AG04449 (cell line): ENCODE measurements around the gene BBS9.

Experiments used
- CTCF ChIA-PET: fragments of 350-600 bp; formaldehyde crosslinking; extraction: SDS; loops from one replicate; lab custom pipeline; 2021; ENCODE audit warnings: antibody characterized with exemption; lab: Yijun Ruan, JAX
- POLR2A ChIA-PET: fragments of 400-600, 350-600 bp; formaldehyde crosslinking; extraction: SDS; loops from one replicate; lab custom pipeline; 2020; ENCODE audit warnings: antibody characterized with exemption, inconsistent platforms; lab: Yijun Ruan, JAX
- DNase-seq: peaks from one replicate; pipeline ENCODE4 v3.0.0-alpha.2; 2010; ENCODE audit warnings: low read depth, low spot score
- H3K4me3 ChIP-seq: 2 replicates; pipeline ENCODE4 v1.5.1; 2011; ENCODE audit warnings: low read depth, mild to moderate bottlenecking, control low read depth, low read length
- TF ChIP-seq, protein P1 (sequence below): IDR thresholded peaks from one replicate; pipeline ENCODE4 v1.5.1; 2011; ENCODE audit warnings: mild to moderate bottlenecking, moderate library complexity, low read length, control low read depth, inconsistent platforms; ENCODE audit not compliant: insufficient read depth; ENCODE audit errors: missing control alignments

Gene BBS9

DNA sequence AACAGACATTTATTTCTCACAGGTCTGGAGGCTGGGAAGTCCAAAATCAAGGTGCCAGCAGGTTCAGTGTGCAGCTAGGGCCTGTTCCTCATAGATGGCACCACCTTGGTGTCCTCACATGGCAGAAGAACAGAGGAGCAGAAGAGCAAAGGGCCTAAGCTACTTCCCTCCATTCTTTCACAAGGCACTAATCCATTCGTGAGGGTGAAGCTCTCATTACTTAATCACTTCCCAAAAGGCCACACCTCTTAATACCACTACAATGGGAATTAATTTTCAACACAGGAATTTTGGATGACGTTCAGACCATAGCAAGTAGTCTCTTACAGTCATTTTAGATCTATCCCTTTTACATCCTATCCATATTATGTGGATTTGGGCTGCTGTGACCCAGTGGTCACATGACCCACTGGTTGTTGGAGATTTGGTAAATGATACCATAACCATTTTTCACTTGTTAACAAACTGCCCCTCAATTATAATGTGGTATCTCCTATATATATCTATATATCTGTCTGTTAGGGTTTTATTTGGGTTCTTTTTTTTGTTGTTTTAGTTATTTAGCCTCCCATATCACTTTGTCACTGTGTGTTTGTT lies 63.4 kb downstream of the BBS9 start:
- ChIA-PET POLR2A (no interaction called here), CTCF (interaction anchor here (1.0 kb wide), 1 partner anchor 9 kb away, joined by 4 read pairs; no protein-coding TSS in a partner anchor)
- TF ChIP-seq, protein P1, sequence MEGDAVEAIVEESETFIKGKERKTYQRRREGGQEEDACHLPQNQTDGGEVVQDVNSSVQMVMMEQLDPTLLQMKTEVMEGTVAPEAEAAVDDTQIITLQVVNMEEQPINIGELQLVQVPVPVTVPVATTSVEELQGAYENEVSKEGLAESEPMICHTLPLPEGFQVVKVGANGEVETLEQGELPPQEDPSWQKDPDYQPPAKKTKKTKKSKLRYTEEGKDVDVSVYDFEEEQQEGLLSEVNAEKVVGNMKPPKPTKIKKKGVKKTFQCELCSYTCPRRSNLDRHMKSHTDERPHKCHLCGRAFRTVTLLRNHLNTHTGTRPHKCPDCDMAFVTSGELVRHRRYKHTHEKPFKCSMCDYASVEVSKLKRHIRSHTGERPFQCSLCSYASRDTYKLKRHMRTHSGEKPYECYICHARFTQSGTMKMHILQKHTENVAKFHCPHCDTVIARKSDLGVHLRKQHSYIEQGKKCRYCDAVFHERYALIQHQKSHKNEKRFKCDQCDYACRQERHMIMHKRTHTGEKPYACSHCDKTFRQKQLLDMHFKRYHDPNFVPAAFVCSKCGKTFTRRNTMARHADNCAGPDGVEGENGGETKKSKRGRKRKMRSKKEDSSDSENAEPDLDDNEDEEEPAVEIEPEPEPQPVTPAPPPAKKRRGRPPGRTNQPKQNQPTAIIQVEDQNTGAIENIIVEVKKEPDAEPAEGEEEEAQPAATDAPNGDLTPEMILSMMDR = no peak
- no peak overlapping the region for H3K4me3 ChIP-seq
- no peak for DNase-seq

DNA sequence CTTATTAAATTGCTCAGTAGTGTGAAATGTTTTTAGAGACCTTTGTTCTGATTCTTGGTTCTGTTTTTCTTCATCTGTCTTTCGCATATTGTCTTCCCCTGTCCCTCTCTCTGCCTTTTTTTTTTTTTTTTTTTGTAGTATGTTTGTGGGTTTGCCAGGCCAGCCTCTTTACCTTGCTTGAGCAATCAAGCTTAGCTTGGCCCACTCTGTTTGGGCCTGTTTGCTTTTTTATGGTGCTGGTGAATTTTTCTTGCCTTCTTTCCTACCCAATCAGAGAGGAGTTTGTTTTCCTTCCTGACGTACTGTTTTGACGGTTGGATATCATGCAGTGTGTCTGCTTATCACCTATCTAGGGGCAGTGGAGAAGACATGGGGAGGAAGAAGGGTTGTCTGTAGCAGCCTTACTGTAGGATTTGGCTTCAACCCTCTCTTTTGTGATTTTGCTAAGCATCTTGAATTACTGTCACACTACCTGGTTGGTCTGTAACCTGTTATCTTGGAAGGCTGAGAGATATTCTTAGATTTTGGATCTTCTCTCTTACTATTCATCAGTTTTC lies 64.0 kb downstream of the BBS9 start:
- no peak overlapping the region for H3K4me3 ChIP-seq
- TF ChIP-seq, protein P1 = no peak
- POLR2A ChIA-PET = no interaction called here
- CTCF ChIA-PET = no interaction called here
- no peak for DNase-seq

DNA sequence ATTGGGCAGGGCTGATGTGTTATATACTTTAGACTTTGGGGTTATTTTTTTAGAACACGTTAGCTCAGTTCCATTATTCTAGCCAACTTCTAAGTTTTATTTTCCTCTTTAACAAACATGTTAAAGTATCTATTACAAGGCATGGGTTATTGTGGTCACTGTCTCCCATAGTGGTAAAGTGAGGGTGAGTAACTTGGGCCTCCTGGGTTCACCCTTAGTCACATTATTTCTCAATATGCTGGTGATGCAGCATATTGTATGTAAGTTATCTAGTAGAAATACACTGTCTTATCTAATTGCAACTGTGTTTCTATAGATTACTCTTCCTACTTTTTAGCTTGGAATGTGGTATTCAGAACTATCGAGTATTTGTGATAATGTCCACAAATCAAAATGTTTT lies 65.9 kb downstream of the BBS9 start:
- ChIA-PET POLR2A (no interaction called here), CTCF (interaction anchor here (1.5 to 1.9 kb wide), 3 partner anchors 9 to 23 kb away, joined by 4 to 16 read pairs (median 8); no protein-coding TSS in a partner anchor)
- peak; percentile 46 for DNase-seq
- H3K4me3 ChIP-seq = no peak overlapping the region
- TF ChIP-seq, protein P1 = no peak

DNA sequence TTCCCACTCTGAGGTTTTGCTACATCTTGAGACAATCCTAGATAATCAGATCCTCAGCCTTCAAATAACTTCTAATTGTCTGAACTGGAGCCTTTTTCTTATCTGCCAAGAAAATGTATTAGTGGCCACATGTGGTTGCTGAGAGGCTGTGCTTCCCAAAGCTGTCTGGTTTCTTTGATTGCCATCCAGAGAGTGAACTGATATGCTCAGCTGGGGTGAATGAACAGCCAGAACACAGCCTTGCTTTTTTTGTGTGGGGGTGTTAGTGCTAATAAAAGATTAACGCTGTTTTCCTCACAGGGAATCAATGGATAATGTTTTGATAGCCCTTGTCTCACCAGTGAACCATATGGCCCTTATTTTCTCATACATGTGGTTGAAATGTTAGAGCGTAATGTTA lies 66.9 kb downstream of the BBS9 start:
- ChIA-PET POLR2A (no interaction called here), CTCF (interaction anchor here (1.9 to 2.9 kb wide), 3 partner anchors 10 to 47 kb away, joined by 8 to 15 read pairs (median 9); no protein-coding TSS in a partner anchor)
- TF ChIP-seq, protein P1 = no peak
- no peak overlapping the region for H3K4me3 ChIP-seq
- no peak for DNase-seq

DNA sequence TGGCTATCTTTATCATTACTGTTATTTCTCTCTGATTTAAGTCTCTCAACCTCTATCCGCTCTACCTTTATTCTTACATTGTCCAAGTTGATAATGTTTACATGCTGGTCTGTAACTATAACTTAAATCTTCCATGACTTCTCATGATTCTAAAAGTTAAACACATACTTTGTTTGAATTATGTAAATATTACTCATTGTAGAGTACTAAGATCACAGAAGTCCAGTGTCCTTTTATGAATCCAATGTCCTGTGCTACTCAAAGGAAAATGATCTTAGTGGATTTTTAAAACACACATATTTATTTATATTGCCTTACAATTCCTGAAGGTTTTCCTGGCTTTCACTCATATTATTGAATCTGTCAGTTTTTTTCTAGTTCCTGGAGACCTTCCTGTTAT lies 70.9 kb downstream of the BBS9 start:
- no peak for DNase-seq
- TF ChIP-seq, protein P1 = no peak
- CTCF ChIA-PET = no interaction called here
- H3K4me3 ChIP-seq = no peak overlapping the region
- POLR2A ChIA-PET = no interaction called here

DNA sequence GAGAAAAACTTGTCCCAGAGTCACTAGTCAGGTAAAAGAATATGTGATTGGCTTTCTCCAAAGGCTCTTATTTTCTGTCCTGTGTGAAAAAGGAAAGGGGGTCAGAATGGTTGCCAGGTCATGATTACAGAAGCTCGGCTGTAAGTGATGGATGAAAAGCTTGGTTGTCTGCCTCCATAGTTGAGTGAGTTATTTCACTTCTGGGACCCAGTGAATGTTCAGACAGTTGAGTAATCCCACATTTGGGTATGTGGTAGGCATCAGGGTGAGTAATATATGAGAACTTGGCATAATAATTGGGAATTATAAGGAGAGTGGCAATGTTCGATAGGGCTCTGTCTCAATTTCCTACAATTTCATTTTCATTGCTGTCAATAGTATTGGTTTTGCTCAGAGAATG lies 72.5 kb downstream of the BBS9 start:
- TF ChIP-seq, protein P1 = no peak
- POLR2A ChIA-PET = no interaction called here
- no peak overlapping the region for H3K4me3 ChIP-seq
- DNase-seq = no peak
- CTCF ChIA-PET = no interaction called here
